Type B pancreatic cell (in vitro differentiated cells): ENCODE results near the gene TEX54. TPM values are rescaled to one million over a fixed set of nuclear protein-coding genes. Genes with fewer than 3 reads are reported as not detected.
A peak's percentile ranks its signal among the peaks of the same experiment; 100 is the strongest.
"Not testable (repeated sequence)": the region's sequence is repeated elsewhere in the genome, so short reads cannot be mapped to it uniquely, and the experiment has no call there.

Experiments used
- DNase-seq: peaks from one replicate; pipeline ENCODE4 v3.0.0; 2021; ENCODE audit warnings: mixed read lengths; ENCODE audit not compliant: unreplicated experiment; ENCODE audit errors: extremely low spot score
- H3K27ac Mint-ChIP-seq: 2 replicates; pipeline ENCODE4 v1.8.0; 2021; ENCODE audit warnings: mild to moderate bottlenecking, mixed read lengths
- H3K27me3 Mint-ChIP-seq: 2 replicates; pipeline ENCODE4 v1.8.0; 2021; ENCODE audit warnings: mixed read lengths
- H3K36me3 Mint-ChIP-seq: 2 replicates; pipeline ENCODE4 v1.8.0; 2021; ENCODE audit warnings: mixed read lengths
- H3K4me1 Mint-ChIP-seq: one replicate; pipeline ENCODE4 v1.8.0; 2021; ENCODE audit warnings: mixed read lengths; ENCODE audit not compliant: unreplicated experiment
- H3K4me3 Mint-ChIP-seq: 2 replicates; pipeline ENCODE4 v1.8.0; 2021; ENCODE audit warnings: mild to moderate bottlenecking, mixed read lengths
- H3K9me3 Mint-ChIP-seq: 2 replicates; pipeline ENCODE4 v1.8.0; 2021; ENCODE audit warnings: mixed read lengths
- CTCF ChIP-seq: fragments of 200-600 bp; sonication (generic); conservative IDR thresholded peaks from 2 replicates; pipeline ENCODE4 v1.5.0; 2021; ENCODE audit warnings: antibody characterized with exemption, mild to moderate bottlenecking
- total RNA-seq: library from RNA; stranded (reverse); gene quantifications from 2 replicates; pipeline ENCODE4 v1.2.1, GENCODE V29; 2021; ENCODE audit warnings: low replicate concordance

The TEX54 gene
- total RNA-seq, 1 donor from 2014 or later = not detected

DNA sequence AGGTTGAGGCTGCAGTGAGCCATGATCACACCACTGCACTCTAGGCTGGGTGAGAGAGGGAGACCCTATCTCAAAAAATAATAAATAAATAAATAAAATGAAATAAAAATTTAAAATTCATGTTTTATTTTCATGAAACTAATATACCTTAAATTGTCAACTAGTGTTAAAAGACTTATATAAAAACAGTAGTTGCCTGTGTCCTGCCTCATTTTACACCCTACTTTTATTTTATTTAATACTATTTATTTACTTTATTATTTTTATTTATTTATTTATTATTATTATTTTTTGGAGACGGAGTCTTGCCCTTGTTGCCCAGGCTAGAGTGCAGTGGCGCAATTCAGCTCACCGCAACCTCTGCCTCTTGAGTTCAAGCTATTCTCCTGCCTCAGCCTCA lies 11.5 kb upstream of the TEX54 start:
- no peak for DNase-seq
- Mint-ChIP-seq H3K27me3 (no peaks in the 10 kb centered on the region), H3K27ac (no peak overlapping the region), H3K36me3 (no peaks in the 10 kb centered on the region), H3K4me3 (no peak overlapping the region), H3K9me3 (no peaks in the 10 kb centered on the region), H3K4me1 (peaks cover 18% of the 10 kb centered on the region)
- no peak for TF ChIP-seq CTCF

DNA sequence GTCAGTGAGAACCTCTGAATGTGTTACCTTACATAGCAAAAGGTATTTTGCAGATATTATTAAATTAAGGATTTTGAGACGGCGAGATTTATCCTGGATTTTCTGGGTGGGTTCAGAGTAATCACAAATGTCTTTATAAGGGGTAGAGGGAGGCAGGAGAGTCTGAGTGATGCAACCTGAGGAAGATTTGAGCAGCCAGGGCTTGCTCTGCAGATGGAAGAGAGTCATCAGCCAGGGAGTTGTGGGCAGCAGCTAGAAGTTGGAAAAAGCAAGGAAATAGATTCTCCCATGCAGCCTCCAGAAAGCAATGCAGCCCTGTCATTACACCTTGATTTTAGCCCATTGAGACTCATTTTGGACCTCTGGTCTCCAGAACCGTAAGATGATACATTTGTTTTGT lies 10.8 kb upstream of the TEX54 start:
- Mint-ChIP-seq H3K36me3 (no peaks in the 10 kb centered on the region), H3K9me3 (no peaks in the 10 kb centered on the region), H3K27ac (no peak overlapping the region), H3K4me1 (peaks cover 21% of the 10 kb centered on the region), H3K4me3 (no peak overlapping the region), H3K27me3 (no peaks in the 10 kb centered on the region)
- TF ChIP-seq CTCF = no peak
- DNase-seq = no peak

GRCh38 chr11:62842891-62843290 lies 10.2 kb upstream of the TEX54 start:
- not testable (repeated sequence) for H3K27me3 Mint-ChIP-seq, H3K27ac Mint-ChIP-seq, H3K4me3 Mint-ChIP-seq, DNase-seq, H3K9me3 Mint-ChIP-seq, H3K36me3 Mint-ChIP-seq
- peaks cover 21% of the 10 kb centered on the region for H3K4me1 Mint-ChIP-seq

DNA sequence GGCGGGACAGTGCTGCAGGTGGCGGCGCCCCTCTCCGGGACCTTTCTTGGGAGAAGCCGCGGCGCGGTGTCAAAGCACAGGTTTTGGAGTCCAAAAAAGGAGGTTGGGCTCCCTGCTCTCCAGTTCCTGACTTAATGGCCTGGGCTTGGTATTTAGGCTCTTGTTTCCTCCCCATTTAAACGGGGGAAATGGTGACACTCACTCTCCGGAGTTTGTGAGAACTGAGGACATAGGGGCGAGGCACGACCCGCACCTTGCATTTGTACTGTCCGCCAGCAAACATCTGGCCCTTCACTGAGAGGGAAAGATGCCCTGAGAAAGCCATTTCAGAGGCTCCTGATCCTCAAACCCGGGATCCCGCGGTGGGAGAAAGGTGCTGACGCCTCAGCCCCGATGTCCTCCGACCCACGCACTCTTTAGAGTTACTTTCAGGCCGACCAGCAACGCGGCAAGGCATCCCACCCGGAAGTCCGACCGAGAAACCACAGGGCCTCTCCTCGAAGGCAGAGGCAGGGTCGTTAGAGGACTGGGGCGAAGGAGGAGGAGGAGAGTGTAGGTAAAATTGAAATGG lies 9.6 kb upstream of the TEX54 start:
- no peak for TF ChIP-seq CTCF
- no peak for DNase-seq
- Mint-ChIP-seq H3K27ac (no peak overlapping the region), H3K9me3 (no peaks in the 10 kb centered on the region), H3K27me3 (no peaks in the 10 kb centered on the region), H3K36me3 (peaks cover 4% of the 10 kb centered on the region), H3K4me1 (peaks cover 21% of the 10 kb centered on the region), H3K4me3 (no peak overlapping the region)

- no peak for TF ChIP-seq CTCF
- no peaks in the 10 kb centered on the region for H3K27me3 Mint-ChIP-seq
- peaks cover 21% of the 10 kb centered on the region for H3K4me1 Mint-ChIP-seq
- peaks cover 4% of the 10 kb centered on the region for H3K36me3 Mint-ChIP-seq
- no peaks in the 10 kb centered on the region for H3K9me3 Mint-ChIP-seq
- H3K27ac Mint-ChIP-seq = no peak overlapping the region
- peak; percentile 85 for DNase-seq
- no peak overlapping the region for H3K4me3 Mint-ChIP-seq
These were observed 8.9 kb upstream of the TEX54 start for GRCh38 chr11:62841361-62842170.

DNA sequence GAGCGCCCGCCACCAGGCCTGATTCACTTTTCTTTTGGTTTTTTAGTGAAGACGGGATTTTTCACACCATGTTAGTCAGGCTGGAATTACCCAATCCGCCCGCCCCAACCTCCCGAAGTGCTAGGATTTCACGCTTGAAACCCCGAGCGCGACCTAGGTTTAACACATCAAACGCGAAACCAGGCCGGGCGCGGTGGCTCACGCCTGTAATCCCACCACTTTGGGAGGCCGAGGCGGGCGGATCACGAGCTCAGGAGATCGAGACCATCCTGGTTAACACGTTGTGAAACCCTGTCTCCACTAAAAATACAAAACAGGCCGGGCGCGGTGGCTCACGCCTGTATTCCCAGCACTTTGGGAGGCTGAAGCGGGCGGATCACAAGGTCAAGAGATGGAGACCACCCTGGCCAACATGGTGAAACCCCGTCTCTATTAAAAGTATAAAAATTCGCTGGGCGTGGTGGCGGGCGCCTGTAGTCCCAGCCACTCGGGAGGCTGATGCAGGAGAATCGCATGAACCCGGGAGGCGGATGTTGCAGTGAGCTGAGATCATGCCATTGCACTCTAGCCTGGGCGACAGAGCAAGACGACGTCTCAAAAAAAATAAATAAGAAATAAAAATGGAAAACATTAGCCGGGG lies 8.2 kb upstream of the TEX54 start:
- H3K4me1 Mint-ChIP-seq = peaks cover 21% of the 10 kb centered on the region
- DNase-seq = peak; percentile 76
- not testable (repeated sequence) for H3K4me3 Mint-ChIP-seq, H3K9me3 Mint-ChIP-seq, H3K36me3 Mint-ChIP-seq, H3K27ac Mint-ChIP-seq, H3K27me3 Mint-ChIP-seq
